Measurements from ENCODE around the gene PARK7.
"Not testable (repeated sequence)": the region's sequence is repeated elsewhere in the genome, so short reads cannot be mapped to it uniquely, and the experiment has no call there.

The PARK7 gene

DNA sequence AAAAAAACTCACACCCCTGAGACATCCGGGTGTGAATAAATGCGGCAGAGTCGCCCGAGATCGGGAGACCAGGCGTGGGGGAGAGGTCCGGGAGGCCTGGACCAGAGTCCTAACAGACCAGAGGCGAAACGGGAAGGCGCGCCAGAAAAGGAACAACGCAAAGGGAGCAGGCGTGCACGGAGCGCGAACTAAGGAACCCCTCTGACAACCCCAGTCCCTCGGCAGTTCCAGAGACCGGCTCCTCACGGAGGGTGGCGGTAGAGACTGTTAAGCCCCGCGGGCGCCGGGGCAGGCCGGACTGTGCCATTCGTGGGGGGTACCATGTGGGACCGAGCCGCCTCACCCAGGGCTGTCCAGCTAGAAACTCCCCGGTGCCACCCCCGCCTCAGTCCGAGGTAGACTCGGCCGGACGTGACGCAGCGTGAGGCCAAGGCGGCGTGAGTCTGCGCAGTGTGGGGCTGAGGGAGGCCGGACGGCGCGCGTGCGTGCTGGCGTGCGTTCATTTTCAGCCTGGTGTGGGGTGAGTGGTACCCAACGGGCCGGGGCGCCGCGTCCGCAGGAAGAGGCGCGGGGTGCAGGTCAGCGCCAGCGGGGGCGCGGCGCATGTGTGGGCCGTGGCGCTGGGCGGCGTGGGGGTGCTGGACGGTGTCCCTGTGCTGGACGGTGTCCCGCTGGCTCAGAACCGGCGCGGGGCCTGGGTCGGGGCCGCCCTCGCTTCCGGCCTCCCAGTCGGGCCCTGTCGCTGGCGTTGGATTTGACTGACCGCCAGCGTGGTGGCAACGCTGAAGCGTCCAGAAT lies at the start of gene PARK7:
TSS of gene PARK7 (plus strand) at position 496 of the 798 bp plus-strand sequence. CDS start 1,075 bp downstream, outside the sequence.
- DNase-seq (ENCODE audit: low read depth): peak; percentile 92

- DNase-seq (ENCODE audit: low read depth): no peak
Measured at GRCh38 chr1:7912145-7912544, 49.4 kb upstream of the PARK7 start.

DNA sequence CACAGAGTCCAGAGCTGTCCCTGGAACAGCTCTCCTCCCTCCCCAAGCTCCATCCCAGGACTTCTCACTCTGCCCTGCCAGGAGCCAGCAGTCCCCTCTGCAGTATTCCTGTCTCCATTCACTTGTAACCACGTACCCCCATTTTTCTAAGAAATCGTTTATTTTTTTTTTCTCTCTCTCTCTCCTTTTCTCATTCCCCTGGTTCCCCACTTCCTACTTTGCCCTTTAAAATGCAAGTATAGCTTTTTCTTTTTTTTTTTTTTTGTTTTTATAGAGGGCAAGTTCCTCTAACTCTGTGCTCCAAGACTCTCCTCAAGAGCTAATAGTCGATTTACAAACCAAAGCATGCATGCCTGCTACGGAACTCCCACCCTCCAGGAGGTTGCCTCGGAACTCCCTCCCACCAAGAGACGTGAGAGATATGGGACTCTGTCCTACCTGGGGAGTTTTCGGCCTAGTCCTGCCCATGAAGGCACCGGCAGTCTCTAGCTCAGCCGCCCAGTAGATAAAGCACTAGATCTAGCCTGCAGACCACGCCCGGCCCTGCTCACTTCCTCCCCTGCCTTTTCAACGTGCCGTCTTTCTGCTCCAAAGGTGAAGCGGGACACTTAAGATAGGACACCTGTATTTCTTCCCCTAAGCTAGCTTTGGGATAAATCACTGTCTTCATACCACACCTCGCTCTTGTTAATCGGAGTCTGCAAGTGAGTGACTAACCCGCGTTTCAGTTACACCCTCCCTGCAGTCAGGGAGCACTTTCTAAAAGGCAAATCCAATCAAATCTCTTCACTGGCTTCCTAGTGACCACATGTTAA lies 48.6 kb upstream of the PARK7 start:
- no peak for DNase-seq (ENCODE audit: low read depth)

DNA sequence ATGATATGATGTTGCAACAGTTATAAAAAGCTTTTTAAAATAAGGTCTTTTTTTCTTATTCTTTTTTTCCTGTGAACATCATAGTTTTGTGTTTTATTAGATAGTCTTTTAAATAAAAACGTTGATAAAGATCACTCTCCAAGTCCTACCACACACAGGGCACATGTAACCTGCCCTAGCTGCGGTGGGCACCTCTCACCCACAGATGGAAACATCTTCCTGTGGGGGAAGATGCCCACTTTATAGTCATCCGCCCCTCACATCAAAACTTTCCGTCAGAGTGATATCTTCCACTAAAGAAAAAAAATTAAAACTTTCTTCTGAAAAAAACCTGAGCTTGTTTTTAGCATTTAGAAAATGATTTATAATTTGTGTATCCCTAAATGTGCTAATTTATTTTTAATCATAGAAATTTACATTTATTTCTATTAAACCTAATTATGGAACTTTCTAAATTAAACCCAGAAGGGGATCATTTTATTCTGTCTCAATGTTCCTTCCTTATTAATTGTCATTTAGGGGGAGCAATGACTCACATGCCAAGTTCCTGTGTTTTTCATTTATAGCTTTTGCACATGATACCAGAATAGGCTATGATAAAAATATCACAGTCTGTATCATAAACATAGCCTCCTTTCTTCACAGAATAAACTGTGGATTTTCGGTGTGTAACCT lies 45.5 kb upstream of the PARK7 start:
- no peak for DNase-seq (ENCODE audit: low read depth)

DNA sequence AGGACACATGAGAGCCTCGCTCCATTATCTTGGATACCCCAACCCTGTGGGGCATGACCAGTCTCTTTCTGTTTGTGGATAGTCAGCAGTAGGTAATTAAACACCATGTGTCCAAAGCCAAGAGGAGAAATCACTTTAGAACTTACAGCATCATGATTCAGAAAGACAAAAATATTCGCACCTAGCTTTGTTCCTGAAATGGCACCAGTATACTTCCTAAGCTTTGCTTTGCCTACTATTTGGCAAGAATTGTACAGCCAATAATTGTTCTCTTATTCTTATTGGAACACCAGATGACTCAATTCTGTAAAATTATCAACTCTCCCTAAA lies 45.0 kb upstream of the PARK7 start:
- DNase-seq (ENCODE audit: low read depth): no peak

- DNase-seq (ENCODE audit: low read depth): not testable (repeated sequence)
Measured at GRCh38 chr1:7917971-7918370, 43.5 kb upstream of the PARK7 start.

DNA sequence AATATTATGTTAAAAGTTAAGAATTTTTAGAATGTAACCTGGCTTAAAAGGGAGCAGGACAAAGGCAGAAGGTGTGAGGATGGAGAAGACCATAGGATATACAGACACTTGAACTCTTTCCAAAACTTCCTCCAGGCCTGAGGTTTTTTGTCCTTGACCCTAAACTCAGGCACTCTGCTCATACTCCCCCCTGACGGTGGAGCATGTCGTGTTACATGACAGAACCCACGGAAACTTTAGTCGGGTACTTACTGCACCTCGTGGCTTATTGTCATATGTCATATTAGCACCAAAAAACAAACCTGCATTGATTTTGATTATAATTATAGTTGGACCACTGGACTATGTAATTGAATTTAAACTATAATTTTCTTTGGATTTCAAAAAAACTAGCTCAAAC lies 41.6 kb upstream of the PARK7 start:
- DNase-seq (ENCODE audit: low read depth): no peak

- DNase-seq (ENCODE audit: low read depth): no peak
Measured at GRCh38 chr1:7921796-7922195, 39.7 kb upstream of the PARK7 start.

GRCh38 chr1:7922301-7922700 lies 39.2 kb upstream of the PARK7 start:
- DNase-seq (ENCODE audit: low read depth): no peak

GRCh38 chr1:7927061-7927460 lies 34.5 kb upstream of the PARK7 start:
- not testable (repeated sequence) for DNase-seq (ENCODE audit: low read depth)

GRCh38 chr1:7928247-7928646 lies 33.3 kb upstream of the PARK7 start:
- no peak for DNase-seq (ENCODE audit: low read depth)

- DNase-seq (ENCODE audit: low read depth): no peak
Measured at GRCh38 chr1:7929637-7930036, 31.9 kb upstream of the PARK7 start.

GRCh38 chr1:7930645-7931445 lies 30.7 kb upstream of the PARK7 start:
- DNase-seq (ENCODE audit: low read depth): no peak

- no peak for DNase-seq (ENCODE audit: low read depth)
Measured at GRCh38 chr1:7931446-7931812, 30.1 kb upstream of the PARK7 start.

- DNase-seq (ENCODE audit: low read depth): no peak
Measured at GRCh38 chr1:7932524-7933138, 28.9 kb upstream of the PARK7 start.

DNA sequence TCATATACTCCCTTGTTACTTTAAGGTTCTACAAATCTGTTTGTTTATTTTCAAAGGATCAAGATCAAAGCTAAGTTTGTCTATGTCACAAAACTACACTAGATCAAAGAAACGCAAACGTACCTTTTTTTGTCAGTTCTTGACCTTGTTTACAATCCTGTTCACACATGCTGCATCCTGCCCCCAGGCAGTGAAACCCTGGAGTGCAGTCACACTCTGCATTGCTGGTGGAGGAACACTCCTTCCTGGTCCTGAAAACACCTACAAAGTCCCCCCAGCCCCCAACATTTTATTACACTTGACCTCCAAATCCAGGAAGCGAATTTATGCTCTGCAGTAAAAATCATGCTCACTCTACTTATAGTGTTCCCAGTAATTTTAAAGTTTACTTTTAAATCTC lies 23.4 kb upstream of the PARK7 start:
- DNase-seq (ENCODE audit: low read depth): no peak

- DNase-seq (ENCODE audit: low read depth): no peak
Measured at GRCh38 chr1:7940034-7940433, 21.5 kb upstream of the PARK7 start.

GRCh38 chr1:7940745-7941436 lies 20.6 kb upstream of the PARK7 start, which contains the start of gene TNFRSF9:
Gene TNFRSF9 (minus strand): TSS chr1:7940839. CDS start chr1:7939994, 845 bp downstream.
- DNase-seq (ENCODE audit: low read depth): no peak

DNA sequence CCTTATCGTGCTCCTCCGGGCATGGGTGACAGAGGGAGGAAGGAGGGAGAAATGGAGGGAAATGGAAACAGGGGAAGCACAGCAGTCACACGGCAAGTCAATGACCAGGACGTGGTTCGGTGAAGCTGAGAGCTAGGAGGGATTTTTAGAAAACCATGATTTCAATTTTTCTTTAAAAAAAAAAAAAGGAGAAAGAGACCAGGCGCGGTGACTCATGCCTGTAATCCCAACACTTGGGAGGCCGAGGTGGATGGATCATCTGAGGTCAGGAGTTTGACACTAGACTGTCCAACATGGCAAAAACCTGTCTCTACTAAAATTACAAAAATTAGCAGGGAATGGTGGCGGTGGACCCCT lies 20.1 kb upstream of the PARK7 start:
- DNase-seq (ENCODE audit: low read depth): no peak

GRCh38 chr1:7942214-7942921 lies 19.1 kb upstream of the PARK7 start:
- DNase-seq (ENCODE audit: low read depth): no peak

Data from HS-5 (cell line).